Tibial artery (tissue), 4 donors: ENCODE results near the gene SV2A.

Experiments
- DNase-seq, 2 donors: peaks; one replicate each; pipeline ENCODE4 v3.0.0-alpha.2; 2019
- H3K27ac ChIP-seq, 2 donors: fragments of 200-600 bp; sonication (generic) in 1 of 2; 1 replicate in 1 of 2; 2 replicates in 1 of 2; pipeline ENCODE4 v1.5.1; 2018 to 2019; ENCODE audit warnings: mild to moderate bottlenecking in 1 of 2
- H3K27me3 ChIP-seq, 2 donors: fragments of 200-600 bp; sonication (generic) in 1 of 2; one replicate each; pipeline versions ENCODE4 v1.5.1 to v1.6.0; 2016 to 2019
- H3K36me3 ChIP-seq, 3 donors: fragments of 200-600 bp; sonication (generic) in 2 of 3; one replicate each; pipeline ENCODE4 v1.5.1; 2016 to 2019; ENCODE audit warnings: mild to moderate bottlenecking in 2 of 3
- H3K4me1 ChIP-seq, 4 donors: fragments of 200-600 bp; sonication (generic) in 2 of 4; 1 replicate in 3 of 4; 2 replicates in 1 of 4; pipeline ENCODE4 v1.5.1; 2016 to 2019
- H3K4me3 ChIP-seq, 2 donors: fragments of 200-600 bp; sonication (generic) in 1 of 2; 1 replicate in 1 of 2; 2 replicates in 1 of 2; pipeline ENCODE4 v1.5.1; 2018 to 2019; ENCODE audit warnings: mild to moderate bottlenecking in 2 of 2
- H3K9me3 ChIP-seq, 3 donors: fragments of 200-600 bp; sonication (generic) in 1 of 3; one replicate each; pipeline ENCODE4 v1.5.1; 2016 to 2019
- CTCF ChIP-seq, 2 experiments: fragments of 200-600 bp in 1 of 2; fragments of 450-650 bp in 1 of 2; IDR thresholded peaks; one replicate each; pipeline ENCODE4 v1.5.1; 2017 to 2019; ENCODE audit warnings: antibody characterized with exemption in 2 of 2, mild to moderate bottlenecking in 1 of 2, moderate library complexity in 1 of 2
- intact Hi-C: fragments of 100-400 bp; cut with DNase I; formaldehyde crosslinking; loops from one replicate; pipeline ENCODE4 v1.15.0; 2023; ENCODE audit warnings: low total_unique reads

SV2A gene

GRCh38 chr1:149885339-149886120 lies 32.1 kb downstream of the SV2A start:
- Histone ChIP-seq H3K9me3 (no peaks in the 10 kb centered on the region), H3K27me3 (no peaks in the 10 kb centered on the region), H3K36me3 (no peaks in the 10 kb centered on the region), H3K4me1 (peaks cover 0 to 25% (median 19%) of the 10 kb centered on the region in 4 donors), H3K4me3 (peak overlapping the region; percentile 85 to 90), H3K27ac (peak overlapping the region; percentile 99 to 100)
- TF ChIP-seq CTCF (IDR thresholded peaks at IDR 0.05): peak; percentile 4 to 19
- peak; percentile 95 to 96 for DNase-seq
- intact Hi-C loops: no loop called here

GRCh38 chr1:149884433-149885338 lies 33.0 kb downstream of the SV2A start:
- H3K4me3 ChIP-seq: peak overlapping the region; percentile 85 to 90
- no peaks in the 10 kb centered on the region for H3K27me3 ChIP-seq
- intact Hi-C loops: no loop called here
- peak overlapping the region; percentile 99 to 100 for H3K27ac ChIP-seq
- H3K36me3 ChIP-seq: no peaks in the 10 kb centered on the region
- no peak for DNase-seq
- no peak for TF ChIP-seq CTCF (IDR thresholded peaks at IDR 0.05)
- peaks cover 0 to 25% (median 19%) of the 10 kb centered on the region in 4 donors for H3K4me1 ChIP-seq
- H3K9me3 ChIP-seq: no peaks in the 10 kb centered on the region

- Histone ChIP-seq H3K27me3 (no peaks in the 10 kb centered on the region), H3K4me3 (no peak overlapping the region), H3K4me1 (peaks cover 0 to 21% (median 18%) of the 10 kb centered on the region in 4 donors), H3K36me3 (no peaks in the 10 kb centered on the region), H3K27ac (no peak overlapping the region), H3K9me3 (no peaks in the 10 kb centered on the region)
- no peak for DNase-seq
- intact Hi-C loops: no loop called here
- TF ChIP-seq CTCF (IDR thresholded peaks at IDR 0.05): no peak
Observed at GRCh38 chr1:149883598-149884247, 33.9 kb downstream of the SV2A start.

- TF ChIP-seq CTCF (IDR thresholded peaks at IDR 0.05): no peak
- no peak overlapping the region for H3K27ac ChIP-seq
- intact Hi-C loops: no loop called here
- H3K36me3 ChIP-seq: no peaks in the 10 kb centered on the region
- H3K9me3 ChIP-seq: no peaks in the 10 kb centered on the region
- H3K27me3 ChIP-seq: no peaks in the 10 kb centered on the region
- H3K4me1 ChIP-seq: peaks cover 0 to 21% (median 18%) of the 10 kb centered on the region in 4 donors
- DNase-seq: no peak
- H3K4me3 ChIP-seq: no peak overlapping the region
Observed at GRCh38 chr1:149881876-149882275, 35.8 kb downstream of the SV2A start.

- Histone ChIP-seq H3K36me3 (no peaks in the 10 kb centered on the region), H3K27me3 (no peaks in the 10 kb centered on the region), H3K9me3 (no peaks in the 10 kb centered on the region), H3K4me3 (no peak overlapping the region), H3K27ac (no peak overlapping the region), H3K4me1 (peaks cover 0 to 13% (median 11%) of the 10 kb centered on the region in 4 donors)
- intact Hi-C loops: no loop called here
- no peak for TF ChIP-seq CTCF (IDR thresholded peaks at IDR 0.05)
- DNase-seq: no peak
Observed at GRCh38 chr1:149879556-149879955, 38.1 kb downstream of the SV2A start.
